Mesothelial cell of epicardium (in vitro differentiated cells): ENCODE measurements around the gene FHIT. TPM values are rescaled to one million over a fixed set of nuclear protein-coding genes. Genes with fewer than 3 reads are reported as not detected.

ENCODE experiments used
- DNase-seq, 2 experiments: peaks; one replicate each; pipeline ENCODE4 v3.0.0; 2021; ENCODE audit warnings: low spot score in 2 of 2; ENCODE audit not compliant: unreplicated experiment in 2 of 2
- H3K27ac Mint-ChIP-seq: 2 replicates; pipeline ENCODE4 v1.8.0; 2021; ENCODE audit warnings: mixed read lengths
- H3K27me3 Mint-ChIP-seq: 2 replicates; pipeline ENCODE4 v1.8.0; 2021; ENCODE audit warnings: low read depth, mixed read lengths
- H3K36me3 Mint-ChIP-seq: 2 replicates; pipeline ENCODE4 v1.8.0; 2021; ENCODE audit warnings: mixed read lengths
- H3K4me1 Mint-ChIP-seq: 2 replicates; pipeline ENCODE4 v1.8.0; 2021; ENCODE audit warnings: mixed read lengths
- H3K4me3 Mint-ChIP-seq: 2 replicates; pipeline ENCODE4 v1.8.0; 2021; ENCODE audit warnings: mild to moderate bottlenecking, moderate library complexity, mixed read lengths
- H3K9me3 Mint-ChIP-seq: 2 replicates; pipeline ENCODE4 v1.8.0; 2021; ENCODE audit warnings: mixed read lengths
- CTCF ChIP-seq: fragments of 200-600 bp; sonication (generic); IDR thresholded peaks from one replicate; pipeline ENCODE4 v1.5.0; 2021; ENCODE audit warnings: antibody characterized with exemption; ENCODE audit not compliant: unreplicated experiment
- total RNA-seq: library from RNA; stranded (reverse); gene quantifications from 3 replicates; pipeline ENCODE4 v1.2.1, GENCODE V29; 2021

The FHIT gene
- total RNA-seq, 1 donor from 2014 or later: 10.7 TPM

- Mint-ChIP-seq H3K27me3 (no peaks in the 10 kb centered on the region), H3K4me1 (no peaks in the 10 kb centered on the region), H3K27ac (no peak overlapping the region), H3K9me3 (peaks cover 3% of the 10 kb centered on the region), H3K36me3 (no peaks in the 10 kb centered on the region), H3K4me3 (no peak overlapping the region)
- no peak for TF ChIP-seq CTCF
- no peak for DNase-seq
These were observed 449.9 kb downstream of the FHIT start for GRCh38 chr3:60801307-60801706.

GRCh38 chr3:60798456-60798855 is 452.8 kb downstream of the FHIT start:
- Mint-ChIP-seq H3K4me1 (no peaks in the 10 kb centered on the region), H3K27me3 (no peaks in the 10 kb centered on the region), H3K4me3 (no peak overlapping the region), H3K36me3 (no peaks in the 10 kb centered on the region), H3K27ac (no peak overlapping the region), H3K9me3 (peaks cover 3% of the 10 kb centered on the region)
- DNase-seq: no peak
- TF ChIP-seq CTCF: no peak

- TF ChIP-seq CTCF: no peak
- H3K4me3 Mint-ChIP-seq: no peak overlapping the region
- peaks cover 3% of the 10 kb centered on the region for H3K4me1 Mint-ChIP-seq
- no peak for DNase-seq
- H3K9me3 Mint-ChIP-seq: no peaks in the 10 kb centered on the region
- H3K27ac Mint-ChIP-seq: no peak overlapping the region
- no peaks in the 10 kb centered on the region for H3K36me3 Mint-ChIP-seq
- H3K27me3 Mint-ChIP-seq: peaks cover 1% of the 10 kb centered on the region
These were observed 458.9 kb downstream of the FHIT start for GRCh38 chr3:60792249-60792852.

- H3K9me3 Mint-ChIP-seq: peaks cover 4% of the 10 kb centered on the region
- peaks cover under 1% of the 10 kb centered on the region for H3K36me3 Mint-ChIP-seq
- no peak for DNase-seq
- no peak overlapping the region for H3K4me3 Mint-ChIP-seq
- peaks cover 1% of the 10 kb centered on the region for H3K27me3 Mint-ChIP-seq
- no peak for TF ChIP-seq CTCF
- H3K4me1 Mint-ChIP-seq: peaks cover 3% of the 10 kb centered on the region
- H3K27ac Mint-ChIP-seq: no peak overlapping the region
These were observed 463.1 kb downstream of the FHIT start for GRCh38 chr3:60788185-60788584.

- no peak overlapping the region for H3K4me3 Mint-ChIP-seq
- peaks cover 35% of the 10 kb centered on the region for H3K9me3 Mint-ChIP-seq
- DNase-seq: no peak
- H3K36me3 Mint-ChIP-seq: peaks cover 11% of the 10 kb centered on the region
- TF ChIP-seq CTCF: no peak
- H3K27me3 Mint-ChIP-seq: no peaks in the 10 kb centered on the region
- peaks cover 6% of the 10 kb centered on the region for H3K4me1 Mint-ChIP-seq
- no peak overlapping the region for H3K27ac Mint-ChIP-seq
These were observed 469.3 kb downstream of the FHIT start for GRCh38 chr3:60781935-60782334.

- Mint-ChIP-seq H3K4me3 (no peak overlapping the region), H3K9me3 (peaks cover 53% of the 10 kb centered on the region), H3K27me3 (no peaks in the 10 kb centered on the region), H3K4me1 (peaks cover 6% of the 10 kb centered on the region), H3K36me3 (peaks cover 20% of the 10 kb centered on the region), H3K27ac (no peak overlapping the region)
- DNase-seq: no peak
- no peak for TF ChIP-seq CTCF
These were observed 471.6 kb downstream of the FHIT start for GRCh38 chr3:60779637-60780036.
